HG02885 (cell line): ENCODE results near the gene PTPN5.
"Not testable (repeated sequence)": the region's sequence is repeated elsewhere in the genome, so short reads cannot be mapped to it uniquely, and the experiment has no call there.

Experiments used
- ATAC-seq: cut with Tn5 transposase; IDR thresholded peaks from one replicate; pipeline ENCODE4 v1.9.1; 2021; ENCODE audit warnings: mild to moderate bottlenecking; ENCODE audit not compliant: unreplicated experiment, poor library complexity

PTPN5 gene

DNA sequence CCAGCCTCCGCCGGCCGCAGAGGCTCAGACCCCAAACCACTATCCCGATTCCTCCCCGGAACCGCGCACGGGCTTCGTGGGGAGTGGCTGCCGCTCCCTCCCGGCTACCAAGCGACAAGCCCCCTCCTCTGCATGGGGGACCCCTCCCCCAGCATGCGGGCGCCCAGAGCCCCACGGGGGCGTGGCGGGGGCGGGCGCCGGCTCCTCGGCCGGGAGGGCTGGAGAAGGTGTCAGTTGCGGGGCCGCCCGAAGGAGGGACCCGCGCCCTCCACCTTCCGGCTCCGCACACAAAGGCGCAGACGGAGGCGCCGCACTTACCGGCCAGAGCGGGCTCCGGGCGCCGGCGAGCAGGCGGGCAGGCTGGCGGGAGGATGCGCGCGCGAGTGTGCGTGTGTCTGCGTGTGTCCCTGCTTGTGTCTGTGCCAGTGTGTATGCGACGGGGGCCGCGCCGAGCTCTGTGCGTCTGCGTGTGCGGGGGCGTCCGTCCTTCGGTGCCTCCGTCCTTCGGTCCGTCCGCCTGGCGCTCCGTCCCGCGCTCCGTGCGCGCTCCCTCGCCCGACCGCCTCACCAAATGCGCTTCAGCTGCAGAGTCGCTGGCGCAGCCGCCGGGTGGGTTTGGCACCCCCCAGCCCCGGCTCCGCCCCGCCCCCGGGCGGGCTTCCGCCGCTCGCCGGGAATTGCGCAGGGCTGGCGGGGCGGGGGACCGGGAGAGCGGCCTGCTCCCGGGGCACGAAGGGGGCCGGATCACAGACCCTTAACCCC is at the start of gene PTPN5:
Gene PTPN5, minus strand, starts transcription at position 592 of the 762 bp plus-strand sequence. CDS start 19,840 bp downstream, outside the sequence.
- no peak for ATAC-seq

DNA sequence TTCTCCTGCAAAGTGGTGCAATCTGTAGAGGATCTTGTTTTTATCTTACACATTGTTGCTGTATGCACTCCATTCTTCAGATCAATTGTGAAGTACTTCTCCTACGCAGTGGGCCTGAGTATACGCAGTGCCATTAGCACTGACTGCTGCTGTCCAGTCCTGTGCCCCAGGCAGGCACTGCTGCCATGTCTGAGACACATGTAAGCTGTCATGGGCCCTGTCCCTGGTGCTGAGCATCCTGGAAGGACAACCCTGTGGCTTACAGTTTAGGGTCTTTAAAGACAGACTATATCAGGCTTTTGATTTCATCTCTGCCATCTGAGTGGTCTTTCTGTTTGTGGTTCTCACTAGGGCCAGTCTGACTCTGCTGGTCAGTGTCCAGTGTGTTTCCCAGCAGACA is 44.8 kb upstream of the PTPN5 start:
- no peak for ATAC-seq

GRCh38 chr11:18834754-18835466 is 43.3 kb upstream of the PTPN5 start:
- no peak for ATAC-seq

- ATAC-seq, result not testable (repeated sequence)
Measured at GRCh38 chr11:18820160-18820559, 28.6 kb upstream of the PTPN5 start.

DNA sequence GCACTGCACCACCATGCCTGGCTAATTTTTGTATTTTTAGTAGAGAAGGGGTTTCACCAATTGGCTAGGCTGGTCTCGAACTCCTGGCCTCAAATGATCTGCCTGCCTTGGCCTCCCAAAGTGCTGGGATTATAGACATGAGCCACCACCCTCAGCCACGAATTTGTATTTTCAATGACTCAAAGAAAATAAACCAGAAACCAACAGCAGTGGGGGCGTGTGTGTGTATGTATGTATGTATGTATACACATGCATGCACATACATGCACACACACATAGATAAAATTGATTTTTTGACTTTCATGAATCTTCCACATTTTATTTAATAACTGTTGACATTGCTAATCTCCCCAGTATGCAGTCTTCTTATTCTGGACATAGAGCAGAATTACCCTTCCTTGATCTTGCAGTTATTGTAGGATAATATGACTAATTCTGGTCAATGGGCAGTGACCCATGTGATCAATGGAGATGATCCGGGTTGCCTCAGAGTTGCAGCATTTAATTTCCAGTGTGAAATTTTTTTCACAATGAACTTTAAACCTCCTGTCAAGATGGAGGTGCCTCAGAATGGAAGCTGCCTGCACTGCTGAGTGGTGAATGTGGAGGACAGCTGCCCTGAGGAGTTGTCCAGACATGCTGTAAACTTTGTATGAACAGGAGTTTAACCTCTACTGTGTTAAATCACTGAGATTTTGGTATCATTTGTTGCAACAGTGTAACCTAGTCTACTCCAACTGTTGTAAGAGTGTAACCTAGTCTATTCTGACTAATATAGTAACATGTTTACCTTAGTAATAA is 12.8 kb upstream of the PTPN5 start:
- no peak for ATAC-seq

- ATAC-seq, result no peak
Measured at GRCh38 chr11:18802381-18803257, 11.0 kb upstream of the PTPN5 start.

GRCh38 chr11:18798799-18799469 is 7.3 kb upstream of the PTPN5 start:
- ATAC-seq, result no peak

- no peak for ATAC-seq
Measured at GRCh38 chr11:18794956-18795355, 3.4 kb upstream of the PTPN5 start.

DNA sequence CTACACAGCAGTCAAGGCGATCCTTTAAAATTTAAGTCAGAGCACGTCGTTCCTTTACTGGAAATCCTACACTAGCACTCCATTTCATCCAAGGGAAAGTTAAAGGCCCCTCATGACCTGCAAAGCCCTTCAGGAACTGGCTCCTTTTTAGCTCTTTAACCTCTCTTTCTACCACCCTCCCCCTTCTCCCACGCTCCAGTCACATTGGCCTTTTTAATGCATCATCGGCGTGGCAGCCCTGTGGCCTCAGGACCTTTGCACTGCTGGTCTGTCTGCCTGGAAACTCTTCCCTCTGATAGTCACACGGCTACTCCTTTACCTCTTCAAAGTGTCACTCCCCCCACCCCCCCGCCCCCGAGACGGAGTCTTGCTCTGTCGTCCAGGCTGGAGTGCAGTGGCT is 1.2 kb upstream of the PTPN5 start:
- no peak for ATAC-seq

- no peak for ATAC-seq
Measured at GRCh38 chr11:18791969-18792628, 501 bp upstream of the PTPN5 start.

GRCh38 chr11:18790883-18791206 is 753 bp downstream of the PTPN5 start:
- ATAC-seq, result no peak

- no peak for ATAC-seq
Measured at GRCh38 chr11:18789942-18790341, 1.7 kb downstream of the PTPN5 start.

GRCh38 chr11:18785411-18785810 is 6.2 kb downstream of the PTPN5 start:
- no peak for ATAC-seq

GRCh38 chr11:18780896-18781295 is 10.7 kb downstream of the PTPN5 start:
- no peak for ATAC-seq

DNA sequence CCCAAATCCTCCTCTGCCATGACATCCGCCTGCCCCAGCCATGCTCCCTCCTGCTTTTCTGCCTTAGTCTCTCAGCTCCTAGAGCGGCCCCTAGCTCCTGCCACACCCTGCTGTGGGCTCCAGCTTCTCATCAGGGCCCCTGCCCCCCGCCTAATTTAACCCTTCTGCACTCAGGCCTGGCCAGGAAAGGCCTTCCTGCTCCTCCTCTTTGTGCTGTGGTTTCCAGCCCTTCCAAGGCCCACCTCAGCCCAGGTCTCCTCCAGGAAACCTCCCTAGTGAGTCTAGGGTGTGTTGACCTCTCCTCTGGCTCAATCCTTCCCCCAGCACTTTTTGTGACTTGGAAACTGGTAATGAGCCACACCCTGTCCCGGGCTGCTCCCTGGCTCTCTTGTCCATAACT is 11.3 kb downstream of the PTPN5 start:
- no peak for ATAC-seq

DNA sequence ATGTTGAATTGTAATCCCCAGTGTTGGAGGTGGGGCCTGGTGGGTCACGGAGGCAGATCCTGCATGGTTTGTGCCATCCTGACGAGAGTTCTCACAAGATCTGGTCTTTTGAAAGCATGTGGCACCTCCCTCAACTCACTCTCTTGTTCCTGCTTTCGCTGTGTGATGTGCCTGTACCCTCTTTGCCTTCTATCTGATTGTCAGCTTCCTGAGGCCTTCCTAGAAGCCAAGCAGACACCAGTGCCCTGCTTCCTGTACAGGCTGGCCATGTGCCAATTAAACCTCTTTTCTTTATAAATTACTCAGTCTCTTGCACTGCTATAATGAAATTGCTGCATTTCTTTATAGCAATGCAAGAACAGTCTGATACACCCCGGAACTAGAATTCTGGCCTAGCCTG is 13.1 kb downstream of the PTPN5 start:
- ATAC-seq, result no peak

- no peak for ATAC-seq
Measured at GRCh38 chr11:18776324-18776723, 15.3 kb downstream of the PTPN5 start.

- ATAC-seq, result peak; percentile 88
Measured at GRCh38 chr11:18775492-18776292, 15.9 kb downstream of the PTPN5 start.
